ENCODE data around the gene NABP1.

Gene NABP1

DNA sequence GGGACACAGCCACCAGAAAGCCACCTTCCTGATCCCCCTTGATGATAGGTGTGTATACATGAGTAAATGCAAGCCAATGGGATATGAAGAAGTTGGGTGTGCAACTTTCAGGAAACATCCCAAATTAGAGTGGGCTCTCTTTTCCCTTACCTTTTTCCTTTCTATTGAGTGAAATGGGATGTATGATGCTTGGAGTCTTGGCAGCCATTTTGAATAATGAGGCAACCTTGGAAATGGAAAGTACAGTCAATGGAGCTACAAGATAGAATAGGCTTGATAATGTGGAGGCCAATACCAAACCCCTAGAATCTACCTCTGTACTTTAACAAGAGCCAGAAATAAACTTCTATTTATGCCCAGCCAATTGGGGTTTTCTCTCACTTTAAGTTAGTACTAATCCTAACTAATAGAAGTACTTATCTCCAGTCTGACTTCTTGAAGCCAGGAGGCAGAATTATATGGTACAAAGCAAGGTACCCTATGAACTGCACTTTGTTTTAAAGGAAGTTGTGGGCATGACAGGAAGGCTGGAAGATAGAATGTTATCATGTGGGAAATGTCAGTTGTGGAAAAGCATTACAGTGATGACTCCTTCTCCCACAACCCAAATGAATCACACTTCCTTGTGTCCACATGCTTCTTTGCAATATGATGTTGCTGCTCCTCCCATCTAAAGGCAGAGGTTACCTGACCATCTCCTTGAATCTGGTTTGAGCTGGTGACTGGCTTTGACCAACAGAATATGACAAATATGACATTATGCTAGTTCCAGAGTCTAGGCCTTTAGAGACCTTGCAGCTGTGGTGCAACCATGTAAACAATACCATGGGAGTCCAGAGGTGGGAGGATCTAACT lies 12.9 kb upstream of the NABP1 start:
- Mint-ChIP-seq H3K27ac (no peak overlapping the region), H3K4me1 (peaks cover 18% of the 10 kb centered on the region), H3K27me3 (no peaks in the 10 kb centered on the region), H3K4me3 (no peak overlapping the region), H3K9me3 (peaks cover 8 to 10% of the 10 kb centered on the region in 2 donors)
- peak; percentile 34 for ATAC-seq
- DNase-seq, result no peak

DNA sequence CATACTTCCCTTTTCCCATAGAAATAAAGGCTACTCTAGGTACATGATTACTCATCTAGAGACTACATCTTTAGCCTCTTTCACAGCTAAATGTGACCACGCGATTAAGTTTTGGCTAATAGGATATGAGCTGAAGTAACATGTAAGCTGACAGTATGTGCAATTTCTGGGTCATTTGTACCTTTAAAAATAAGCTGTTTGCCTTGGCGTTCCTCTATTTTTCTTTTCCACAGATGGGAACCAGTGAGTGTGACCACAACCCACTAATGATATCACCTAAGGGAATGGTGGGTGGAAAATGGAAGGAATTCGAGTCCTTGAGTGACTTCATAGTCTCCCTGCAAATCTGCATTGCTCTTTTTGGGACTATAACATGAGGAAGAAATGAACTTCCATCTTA lies 11.7 kb upstream of the NABP1 start:
- H3K4me3 Mint-ChIP-seq, result no peak overlapping the region
- peaks cover 8 to 10% of the 10 kb centered on the region in 2 donors for H3K9me3 Mint-ChIP-seq
- no peak overlapping the region for H3K27ac Mint-ChIP-seq
- DNase-seq, result no peak
- H3K27me3 Mint-ChIP-seq, result no peaks in the 10 kb centered on the region
- no peak for ATAC-seq
- H3K4me1 Mint-ChIP-seq, result peaks cover 18% of the 10 kb centered on the region

GRCh38 chr2:191666732-191667131 lies 11.2 kb upstream of the NABP1 start:
- peaks cover 8 to 10% of the 10 kb centered on the region in 2 donors for H3K9me3 Mint-ChIP-seq
- DNase-seq (no peak), ATAC-seq (peak; percentile 81)
- peak overlapping the region in 1 of 2 donors; percentile 1 for H3K4me3 Mint-ChIP-seq
- H3K27ac Mint-ChIP-seq, result peak overlapping the region in 1 of 2 donors; percentile 42
- peaks cover 18% of the 10 kb centered on the region for H3K4me1 Mint-ChIP-seq
- H3K27me3 Mint-ChIP-seq, result no peaks in the 10 kb centered on the region

GRCh38 chr2:191670076-191670475 lies 7.9 kb upstream of the NABP1 start:
- H3K27ac Mint-ChIP-seq, result no peak overlapping the region
- peak; percentile 31 for ATAC-seq
- H3K4me1 Mint-ChIP-seq, result peaks cover 12% of the 10 kb centered on the region
- no peaks in the 10 kb centered on the region for H3K9me3 Mint-ChIP-seq
- no peak overlapping the region for H3K4me3 Mint-ChIP-seq
- DNase-seq, result no peak
- no peaks in the 10 kb centered on the region for H3K27me3 Mint-ChIP-seq

DNA sequence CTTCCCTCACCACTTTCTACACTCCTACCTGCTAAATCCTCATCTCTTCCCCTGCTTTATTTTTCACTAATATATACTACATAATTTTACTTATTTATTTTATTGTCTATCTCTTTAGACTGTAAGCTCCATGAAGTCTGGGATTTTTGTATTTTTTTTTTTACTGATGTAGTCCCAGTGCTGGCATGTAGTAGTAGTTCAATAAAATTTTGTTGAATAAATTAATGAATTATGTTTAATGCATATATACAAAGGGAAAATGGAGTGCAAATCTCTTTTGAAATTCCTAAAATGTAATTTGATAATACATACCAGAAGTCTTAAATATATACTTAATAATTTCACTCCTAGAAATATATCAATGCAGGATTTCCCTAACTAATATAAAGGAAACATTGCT lies 7.1 kb upstream of the NABP1 start:
- H3K27me3 Mint-ChIP-seq, result no peaks in the 10 kb centered on the region
- H3K9me3 Mint-ChIP-seq, result no peaks in the 10 kb centered on the region
- H3K27ac Mint-ChIP-seq, result no peak overlapping the region
- ATAC-seq, result no peak
- DNase-seq, result no peak
- H3K4me1 Mint-ChIP-seq, result peaks cover 14% of the 10 kb centered on the region
- H3K4me3 Mint-ChIP-seq, result no peak overlapping the region

GRCh38 chr2:191675807-191676721 lies 1.9 kb upstream of the NABP1 start:
- no peaks in the 10 kb centered on the region for H3K27me3 Mint-ChIP-seq
- peaks cover 0 to 5% of the 10 kb centered on the region in 2 donors for H3K9me3 Mint-ChIP-seq
- peak overlapping the region; percentile 97 to 98 for H3K4me3 Mint-ChIP-seq
- H3K4me1 Mint-ChIP-seq, result peaks cover 47% of the 10 kb centered on the region
- peak overlapping the region; percentile 74 to 99 for H3K27ac Mint-ChIP-seq
- ATAC-seq (peak; percentile 42), DNase-seq (peak; percentile 39 to 53)

DNA sequence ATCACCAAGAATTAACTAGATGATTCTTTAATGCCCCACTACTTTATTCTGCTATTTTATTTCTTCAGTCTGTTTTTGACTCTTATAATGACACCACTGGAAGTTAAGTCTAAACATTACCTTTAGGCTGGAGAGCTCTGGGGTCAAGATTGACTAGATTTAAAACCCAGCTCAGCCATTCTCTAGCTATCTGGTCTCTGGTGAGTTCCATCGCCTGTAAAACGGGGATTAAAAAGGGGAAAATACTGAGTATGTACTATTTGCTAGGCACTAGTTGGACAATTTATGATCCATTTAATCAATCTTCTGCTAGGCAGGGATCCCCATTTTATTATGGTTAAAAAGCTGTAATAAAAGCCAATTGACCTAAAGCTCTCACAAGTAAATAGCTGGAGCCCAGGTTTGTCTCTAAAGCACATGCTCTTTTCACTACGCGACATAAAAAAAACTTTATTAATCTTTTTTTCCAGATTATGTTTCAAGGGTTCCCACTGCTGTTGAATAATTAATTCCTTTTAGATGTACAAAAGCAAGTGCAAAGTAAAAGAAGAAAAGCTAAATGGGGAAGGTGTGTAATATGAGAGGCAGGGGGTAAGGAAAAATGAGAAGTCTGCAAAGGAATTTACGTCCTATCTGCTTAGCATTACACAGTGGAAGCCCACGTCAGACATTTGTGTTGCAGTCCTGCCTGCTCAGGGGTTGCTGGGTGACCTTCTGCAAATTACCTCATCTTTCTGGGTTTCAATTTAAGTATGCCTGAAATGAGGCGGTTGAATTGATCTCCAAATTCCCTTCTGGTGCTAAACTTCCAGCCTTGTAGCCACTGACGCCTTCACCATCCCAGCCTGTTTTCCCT lies 918 bp upstream of the NABP1 start:
- H3K4me3 Mint-ChIP-seq, result peak overlapping the region; percentile 97 to 98

GRCh38 chr2:191678437-191679100 lies 633 bp downstream of the NABP1 start:
- H3K4me1 Mint-ChIP-seq, result peaks cover 64% of the 10 kb centered on the region
- peak overlapping the region; percentile 97 to 98 for H3K4me3 Mint-ChIP-seq
- DNase-seq (peak; percentile 59 to 61), ATAC-seq (peak; percentile 16)
- H3K9me3 Mint-ChIP-seq, result peaks cover 0 to 5% of the 10 kb centered on the region in 2 donors
- no peaks in the 10 kb centered on the region for H3K27me3 Mint-ChIP-seq
- peak overlapping the region; percentile 98 to 100 for H3K27ac Mint-ChIP-seq

More for the DNA sequence above, 918 bp upstream of the NABP1 start:
- peak; percentile 74 for ATAC-seq
- Mint-ChIP-seq H3K9me3 (peaks cover 0 to 5% of the 10 kb centered on the region in 2 donors), H3K27ac (peak overlapping the region; percentile 99 to 100), H3K4me1 (peaks cover 54% of the 10 kb centered on the region), H3K27me3 (no peaks in the 10 kb centered on the region)
- peak in 1 of 2 donors; percentile 72 for DNase-seq

GRCh38 chr2:191679818-191680600 lies 2.1 kb downstream of the NABP1 start:
- Mint-ChIP-seq H3K27me3 (no peaks in the 10 kb centered on the region), H3K27ac (peak overlapping the region; percentile 98 to 100), H3K4me1 (peaks cover 64% of the 10 kb centered on the region), H3K4me3 (peak overlapping the region; percentile 97 to 98), H3K9me3 (peaks cover 0 to 5% of the 10 kb centered on the region in 2 donors)
- DNase-seq (no peak), ATAC-seq (no peak)

DNA sequence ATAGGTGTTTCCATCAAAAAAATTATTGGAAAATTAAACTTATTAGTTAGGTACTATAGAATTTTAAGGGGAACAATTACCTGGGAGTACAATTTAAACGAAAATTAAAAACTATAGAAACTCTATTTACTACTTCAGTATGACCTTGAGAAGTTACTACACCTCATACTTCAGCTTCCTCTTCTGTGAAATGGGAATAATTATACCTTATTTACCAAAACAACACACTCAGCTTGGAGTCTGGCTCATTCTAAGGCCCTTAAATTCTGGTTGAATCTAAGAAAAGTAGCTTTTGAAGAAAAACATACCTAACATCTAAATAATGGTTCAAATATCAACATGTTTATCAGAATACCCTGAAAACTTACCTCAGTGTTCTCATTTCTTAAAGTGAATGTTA lies 2.7 kb downstream of the NABP1 start:
- H3K27me3 Mint-ChIP-seq, result no peaks in the 10 kb centered on the region
- no peak for ATAC-seq
- H3K27ac Mint-ChIP-seq, result peak overlapping the region in 1 of 2 donors; percentile 98
- H3K4me3 Mint-ChIP-seq, result peak overlapping the region; percentile 97 to 98
- H3K9me3 Mint-ChIP-seq, result peaks cover 0 to 5% of the 10 kb centered on the region in 2 donors
- peaks cover 59% of the 10 kb centered on the region for H3K4me1 Mint-ChIP-seq
- DNase-seq, result no peak

GRCh38 chr2:191682126-191682525 lies 4.2 kb downstream of the NABP1 start:
- H3K4me3 Mint-ChIP-seq, result peak overlapping the region; percentile 36 to 57
- peaks cover 0 to 5% of the 10 kb centered on the region in 2 donors for H3K9me3 Mint-ChIP-seq
- H3K27me3 Mint-ChIP-seq, result no peaks in the 10 kb centered on the region
- ATAC-seq (no peak), DNase-seq (no peak)
- H3K27ac Mint-ChIP-seq, result peak overlapping the region in 1 of 2 donors; percentile 58
- peaks cover 44% of the 10 kb centered on the region for H3K4me1 Mint-ChIP-seq

- Mint-ChIP-seq H3K27ac (no peak overlapping the region), H3K9me3 (no peaks in the 10 kb centered on the region), H3K4me3 (peak overlapping the region in 1 of 2 donors; percentile 29), H3K27me3 (no peaks in the 10 kb centered on the region), H3K4me1 (peaks cover 52% of the 10 kb centered on the region)
- no peak for ATAC-seq
- DNase-seq, result no peak
Observed at GRCh38 chr2:191686066-191686465, 8.1 kb downstream of the NABP1 start.

DNA sequence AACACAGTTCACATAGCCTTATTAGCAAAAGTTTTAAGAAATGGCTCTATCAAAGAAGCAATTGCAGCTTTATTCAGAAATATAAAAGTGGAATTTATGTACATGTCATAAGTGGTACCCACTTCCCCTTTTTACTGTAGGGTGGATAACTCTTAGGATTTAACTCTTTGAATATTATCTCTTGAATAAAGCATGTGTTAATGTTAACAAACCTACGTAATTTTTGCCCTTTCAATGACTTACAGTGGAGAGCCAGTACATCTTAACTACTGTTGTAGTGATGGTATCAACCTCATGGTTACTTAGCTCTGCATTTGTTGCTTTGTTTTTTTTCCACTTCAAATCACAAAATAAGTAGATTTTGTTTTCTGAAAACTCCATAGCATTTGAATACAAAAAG lies 8.8 kb downstream of the NABP1 start:
- Mint-ChIP-seq H3K4me3 (no peak overlapping the region), H3K4me1 (peaks cover 47% of the 10 kb centered on the region), H3K27me3 (no peaks in the 10 kb centered on the region), H3K9me3 (no peaks in the 10 kb centered on the region), H3K27ac (no peak overlapping the region)
- ATAC-seq (no peak), DNase-seq (no peak)

DNA sequence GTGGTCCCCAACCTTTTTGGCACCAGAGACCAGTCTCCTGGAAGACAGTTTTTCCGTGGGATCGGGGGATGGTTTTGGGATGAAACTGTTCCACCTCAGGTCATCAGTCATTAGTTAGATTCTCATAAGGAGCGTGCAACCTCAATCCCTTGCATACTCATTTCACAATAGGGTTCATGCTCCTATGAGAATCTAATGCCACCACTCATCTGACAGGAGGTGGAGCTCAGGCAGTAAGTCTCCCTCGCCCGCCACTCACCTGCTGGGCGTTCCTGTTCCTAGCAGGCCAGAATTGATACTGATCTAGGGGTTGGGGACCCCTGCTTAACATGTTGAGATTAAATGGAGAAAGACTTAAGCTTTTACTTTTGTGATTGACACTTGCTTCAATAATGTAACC lies 9.9 kb downstream of the NABP1 start:
- Mint-ChIP-seq H3K27me3 (no peaks in the 10 kb centered on the region), H3K27ac (no peak overlapping the region), H3K4me1 (peaks cover 36% of the 10 kb centered on the region), H3K9me3 (no peaks in the 10 kb centered on the region), H3K4me3 (no peak overlapping the region)
- DNase-seq (no peak), ATAC-seq (peak; percentile 27)
